Caco-2 (cell line): ENCODE data around the gene RAP2A. TPM values are rescaled to one million over a fixed set of nuclear protein-coding genes. Genes with fewer than 3 reads are reported as not detected.

ENCODE experiments used
- BruUV-seq: library from RNA; stranded (reverse); fragments of 400-500 nt; replicated peaks from 2 replicates; lab custom pipeline; 2021; lab: Mats Ljungman, UMichigan
- CTCF ChIA-PET: fragments of 300-600 bp; sonication (Branson Sonifier 250); formaldehyde crosslinking; loops from one replicate; lab custom pipeline; 2022; ENCODE audit warnings: antibody characterized with exemption; lab: Charles Lee
- POLR2A ChIA-PET: fragments of 300-600 bp; sonication (Branson Sonifier 250); formaldehyde crosslinking; loops from one replicate; lab custom pipeline; 2022; ENCODE audit warnings: antibody characterized with exemption; lab: Charles Lee
- DNase-seq, 2 experiments: peaks; one replicate each; pipeline versions ENCODE4 v3.0.0 to v3.0.0-alpha.2; 2020 to 2022
- H3K27me3 ChIP-seq: replicated peaks from 2 replicates; pipeline ENCODE4 v1.6.0; 2011; ENCODE audit warnings: low read length; ENCODE audit not compliant: control insufficient read depth, insufficient read depth
- H3K36me3 ChIP-seq: 2 replicates; pipeline ENCODE4 v1.5.1; 2011; ENCODE audit warnings: low read length; ENCODE audit not compliant: control insufficient read depth, insufficient read depth
- H3K4me1 ChIP-seq: fragments of 250-450 bp; sonication (Bioruptor Pico); 2 replicates; pipeline ENCODE4 v1.5.1; 2020; ENCODE audit warnings: mild to moderate bottlenecking
- H3K4me3 ChIP-seq: 2 replicates; pipeline ENCODE4 v1.5.1; 2011; ENCODE audit warnings: low read depth, mild to moderate bottlenecking, control low read depth, low read length
- H3K9me3 ChIP-seq: fragments of 250-450 bp; sonication (Bioruptor Pico); 2 replicates; pipeline ENCODE4 v1.5.1; 2020; ENCODE audit warnings: mild to moderate bottlenecking, moderate library complexity
- H3K27ac Mint-ChIP-seq: one replicate; pipeline ENCODE4 v1.8.0; 2022; ENCODE audit warnings: mixed read lengths; ENCODE audit not compliant: unreplicated experiment
- H3K27me3 Mint-ChIP-seq: one replicate; pipeline ENCODE4 v1.8.0; 2022; ENCODE audit warnings: mixed read lengths; ENCODE audit not compliant: insufficient read depth, unreplicated experiment
- H3K36me3 Mint-ChIP-seq: one replicate; pipeline ENCODE4 v1.8.0; 2022; ENCODE audit warnings: mild to moderate bottlenecking, mixed read lengths; ENCODE audit not compliant: insufficient read depth, unreplicated experiment
- H3K4me1 Mint-ChIP-seq: one replicate; pipeline ENCODE4 v1.8.0; 2022; ENCODE audit warnings: low read depth, mixed read lengths; ENCODE audit not compliant: unreplicated experiment
- H3K4me3 Mint-ChIP-seq: one replicate; pipeline ENCODE4 v1.8.0; 2022; ENCODE audit warnings: mild to moderate bottlenecking, moderate library complexity, mixed read lengths; ENCODE audit not compliant: unreplicated experiment
- H3K9me3 Mint-ChIP-seq: one replicate; pipeline ENCODE4 v1.8.0; 2022; ENCODE audit warnings: mixed read lengths; ENCODE audit not compliant: unreplicated experiment
- CTCF ChIP-seq, 2 experiments: fragments of 200-600 bp in 1 of 2; IDR thresholded peaks; 1 replicate in 1 of 2; 2 replicates in 1 of 2; pipeline versions ENCODE4 v1.5.1 to v1.8.0; 2011 to 2022; ENCODE audit warnings: antibody characterized with exemption in 1 of 2, control low read depth in 1 of 2, inconsistent platforms in 1 of 2, low read depth in 1 of 2, low read length in 1 of 2, mild to moderate bottlenecking in 1 of 2, moderate library complexity in 1 of 2; ENCODE audit not compliant: insufficient read depth in 1 of 2, severe bottlenecking in 1 of 2, unreplicated experiment in 1 of 2
- intact Hi-C: fragments of 100-400 bp; cut with micrococcal nuclease; formaldehyde crosslinking; loops from one replicate; pipeline ENCODE4 v1.10.0; 2022; ENCODE audit not compliant: unreplicated experiment
- total RNA-seq: library from RNA; stranded (reverse); gene quantifications from 2 replicates; pipeline ENCODE4 v1.2.3, GENCODE V29; 2022

Gene RAP2A
- total RNA-seq, 1 experiment from 2014 or later: 19.7 TPM

- TF ChIP-seq CTCF (IDR thresholded peaks at IDR 0.05; ENCODE audit: insufficient read depth in 1 of 2, low read depth in 1 of 2, low read length in 1 of 2, severe bottlenecking in 1 of 2, unreplicated experiment in 1 of 2): no peak
- Mint-ChIP-seq H3K27me3 (no peaks in the 10 kb centered on the region), H3K9me3 (no peaks in the 10 kb centered on the region), H3K27ac (no peak overlapping the region), H3K4me3 (no peak overlapping the region), H3K36me3 (peaks cover 21% of the 10 kb centered on the region), H3K4me1 (no peaks in the 10 kb centered on the region)
- Histone ChIP-seq H3K36me3 (no peaks in the 10 kb centered on the region; the same call in 1 of the 2 replicates), H3K4me1 (peaks cover 15% of the 10 kb centered on the region), H3K9me3 (no peaks in the 10 kb centered on the region), H3K4me3 (no peak overlapping the region), H3K27me3 (no peaks in the 10 kb centered on the region)
- no TSS peak for BruUV-seq
- ChIA-PET CTCF (no interaction called here), POLR2A (no interaction called here)
- DNase-seq: no peak
- intact Hi-C loops: no loop called here
Measured at GRCh38 chr13:97392020-97392419, 41.9 kb upstream of the RAP2A start.

- Histone ChIP-seq H3K27me3 (no peaks in the 10 kb centered on the region), H3K4me1 (peaks cover 15% of the 10 kb centered on the region), H3K36me3 (no peaks in the 10 kb centered on the region), H3K4me3 (no peak overlapping the region), H3K9me3 (no peaks in the 10 kb centered on the region)
- intact Hi-C loops: no loop called here
- Mint-ChIP-seq H3K9me3 (no peaks in the 10 kb centered on the region), H3K4me3 (no peak overlapping the region), H3K27me3 (no peaks in the 10 kb centered on the region), H3K4me1 (no peaks in the 10 kb centered on the region), H3K27ac (no peak overlapping the region), H3K36me3 (peaks cover 8% of the 10 kb centered on the region)
- no peak for DNase-seq
- no peak for TF ChIP-seq CTCF (IDR thresholded peaks at IDR 0.05; ENCODE audit: insufficient read depth in 1 of 2, low read depth in 1 of 2, low read length in 1 of 2, severe bottlenecking in 1 of 2, unreplicated experiment in 1 of 2)
- POLR2A ChIA-PET: no interaction called here
- CTCF ChIA-PET: no interaction called here
- no TSS peak for BruUV-seq
Measured at GRCh38 chr13:97394542-97394941, 39.4 kb upstream of the RAP2A start.

DNA sequence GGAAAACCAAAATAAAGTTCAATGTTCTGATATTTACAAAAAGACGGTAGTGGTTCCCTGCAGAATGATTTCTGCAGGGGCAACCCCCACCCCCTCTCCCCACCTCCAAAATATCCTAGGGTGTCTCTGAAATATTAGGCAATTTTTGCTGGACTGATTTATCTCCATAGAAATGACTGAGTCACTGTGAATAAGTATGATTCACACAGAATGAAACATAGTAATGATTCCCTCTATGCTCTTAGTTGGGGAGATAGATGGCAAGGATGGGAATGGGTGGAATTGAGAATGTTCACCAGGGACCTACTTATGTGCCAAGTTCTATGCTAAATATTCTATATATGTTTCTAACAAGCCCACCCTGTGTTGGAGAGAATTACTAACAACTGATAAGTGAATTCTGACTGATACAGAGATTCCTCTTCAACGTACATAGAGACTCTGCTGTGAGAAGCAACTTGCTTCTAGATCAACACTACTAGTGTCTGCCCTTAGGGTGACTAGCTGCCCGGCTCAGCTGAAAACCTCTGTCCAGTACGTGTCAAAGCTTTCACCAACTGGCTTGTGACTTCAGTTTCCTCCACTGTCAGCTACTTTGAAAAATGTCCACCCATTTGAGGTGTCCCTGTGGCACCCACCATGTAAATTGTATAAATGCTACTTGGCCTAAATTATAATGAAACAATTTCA is 38.4 kb upstream of the RAP2A start:
- DNase-seq: no peak
- no peaks in the 10 kb centered on the region for H3K27me3 ChIP-seq
- TF ChIP-seq CTCF (IDR thresholded peaks at IDR 0.05; ENCODE audit: insufficient read depth in 1 of 2, low read depth in 1 of 2, low read length in 1 of 2, severe bottlenecking in 1 of 2, unreplicated experiment in 1 of 2): no peak
- Mint-ChIP-seq H3K27ac (no peak overlapping the region), H3K36me3 (peaks cover 7% of the 10 kb centered on the region), H3K4me1 (no peaks in the 10 kb centered on the region), H3K9me3 (no peaks in the 10 kb centered on the region), H3K4me3 (no peak overlapping the region), H3K27me3 (no peaks in the 10 kb centered on the region)
- no peak overlapping the region for H3K4me3 ChIP-seq
- no peaks in the 10 kb centered on the region for H3K36me3 ChIP-seq
- no peaks in the 10 kb centered on the region for H3K9me3 ChIP-seq
- ChIA-PET CTCF (no interaction called here), POLR2A (no interaction called here)
- peaks cover 15% of the 10 kb centered on the region for H3K4me1 ChIP-seq
- intact Hi-C loops: no loop called here
- no TSS peak for BruUV-seq
